Heart left ventricle (tissue), 16 donors: ENCODE results near the gene TRPC3. TPM values are rescaled to one million over a fixed set of nuclear protein-coding genes. Genes with fewer than 3 reads are reported as not detected.

Experiments used
- ATAC-seq, 4 donors: fragments of 200-7000 bp; cut with Tn5 transposase; one replicate each; pipeline ENCODE4 v1.9.1; 2020 to 2022; ENCODE audit warnings: moderate library complexity in 4 of 4, mild to moderate bottlenecking in 3 of 4, moderate number of reproducible peaks in 1 of 4
- DNase-seq, 5 donors: peaks; one replicate each; pipeline ENCODE4 v3.0.0-alpha.2; 2020
- H3K27ac ChIP-seq, 12 donors: fragments of 200-600 bp; sonication (generic) in 4 of 12; one replicate each; pipeline versions ENCODE4 v1.5.0 to v1.8.0; 2016 to 2022; ENCODE audit warnings: mild to moderate bottlenecking in 2 of 12
- H3K27me3 ChIP-seq, 9 donors: fragments of 200-600 bp; sonication (generic) in 2 of 9; one replicate each; pipeline versions ENCODE4 v1.5.1 to v1.8.0; 2016 to 2022; ENCODE audit warnings: mild to moderate bottlenecking in 3 of 9
- H3K36me3 ChIP-seq, 9 donors: fragments of 200-600 bp; sonication (generic) in 2 of 9; one replicate each; pipeline versions ENCODE4 v1.5.0 to v1.8.0; 2018 to 2022; ENCODE audit warnings: mild to moderate bottlenecking in 2 of 9
- H3K4me1 ChIP-seq, 12 donors: fragments of 200-600 bp; sonication (generic) in 4 of 12; one replicate each; pipeline versions ENCODE4 v1.5.0 to v1.8.0; 2016 to 2022; ENCODE audit warnings: mild to moderate bottlenecking in 3 of 12
- H3K4me3 ChIP-seq, 12 donors: fragments of 200-600 bp; sonication (generic) in 4 of 12; one replicate each; pipeline versions ENCODE4 v1.5.0 to v1.8.0; 2017 to 2022; ENCODE audit warnings: mild to moderate bottlenecking in 9 of 12, moderate library complexity in 4 of 12
- H3K9me3 ChIP-seq, 12 donors: fragments of 200-600 bp; sonication (generic) in 4 of 12; one replicate each; pipeline versions ENCODE4 v1.5.0 to v1.8.0; 2016 to 2022; ENCODE audit warnings: mild to moderate bottlenecking in 1 of 12
- POLR2A ChIP-seq, 2 donors: fragments of 450-650 bp; IDR thresholded peaks; one replicate each; pipeline ENCODE4 v1.6.1; 2017; ENCODE audit warnings: antibody characterized with exemption in 2 of 2, mild to moderate bottlenecking in 2 of 2, moderate library complexity in 2 of 2
- WGBS, 4 donors: extraction: QIAGEN DNeasy Blood & Tissue Kit in 2 of 4; methylation state at CpG; one replicate each; pipeline versions ENCODE4 v1.1.5 to v1.1.7; 2013 to 2018; 5-methylcytosine and 5-hydroxymethylcytosine counted together
- intact Hi-C, 10 donors: fragments of 100-400 bp; cut with DNase I; formaldehyde crosslinking; loops; one replicate each; pipeline versions ENCODE4 v1.11.1 to v1.14.2; 2022
- polyA plus RNA-seq, 2 donors: library from polyadenylated mRNA; stranded (reverse); fragments of 200-250 nt; gene quantifications; one replicate each; pipeline ENCODE4 v1.2.3, GENCODE V29; 2013
- total RNA-seq, 9 donors: library from RNA; depleted of rRNA in 2 of 9; stranded (reverse); fragments of >200 nt in 2 of 9; fragmentation: NEBNext Ultra II Directional in 3 of 9; extraction: Animal tissue kit (Norgen Biotek cat#: 25700) in 3 of 9; gene quantifications; one replicate each; pipeline versions ENCODE4 v1.1.0 to v1.2.4, GENCODE V29; 2016 to 2023
- TF ChIP-seq, protein P1 (sequence below), 12 donors: fragments of 200-600 bp; sonication (generic) in 4 of 12; IDR thresholded peaks; one replicate each; pipeline versions ENCODE4 v1.5.0 to v1.8.0; 2018 to 2022; ENCODE audit warnings: antibody characterized with exemption in 12 of 12, mild to moderate bottlenecking in 5 of 12
- donor health status: ischemic (EF 13 %, LVEDD 7.1; RV severe dilation, severe dysfunction).
- donor health status: healthy with polysubstance abuse.
- donor health status: DM: no; HTN: yes; CAD: no.
- donor health status: DM: no; HTN: no; CAD: no.
- donor health status: ischemic (EF 25% LVEDD 6.9; RV normal size, moderate dysfunction).
- donor health status: ischemic (EF 25% LVEDD 5.7; RV mildly dilated, moderate dysfunction).
- donor health status: healthy.
- donor health status: DM: yes; HTN: yes; CAD: no.
- donor health status: ischemic (EF 35%, LVEDD 5.7; RV mildly dilated, moderate dysfunction).
- donor health status: nonischemic (EF 11% LVEDD 7.7; RV severe dilation, severe dysfunction).
- donor health status: DM: yes; HTN: yes; CAD: no.
- donor health status: PGD.
- donor health status: ischemic (EF 29% LVEDD 5.4; RV normal size, mild dysfunction).
- donor health status: nonischemic (EF 23%, LVEDD 6.1; RV moderate dilation, normal function).

TRPC3 gene
- total and polyA plus RNA-seq, 11 donors = 0.06 to 0.29 (median 0.15) TPM; not detected in 1

DNA sequence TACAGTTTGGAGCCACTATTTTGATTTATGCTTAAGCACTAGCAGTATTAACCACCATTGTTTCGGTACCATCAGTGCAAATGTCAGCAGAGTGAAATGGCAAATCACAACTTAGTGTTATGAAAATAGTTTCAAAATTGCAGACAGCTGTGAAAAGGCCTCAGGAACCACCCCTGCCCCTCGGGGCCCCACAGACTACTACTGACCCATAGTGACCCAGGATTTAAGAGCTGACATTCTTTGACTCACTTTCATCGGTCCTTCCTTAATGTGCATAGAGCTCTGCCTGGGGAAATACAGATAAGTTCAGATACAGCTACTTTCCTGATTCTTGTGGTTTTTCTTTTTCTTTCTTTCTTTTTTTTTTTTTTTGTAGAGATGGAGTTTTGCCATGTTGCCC lies 78.3 kb downstream of the TRPC3 start:
- Histone ChIP-seq H3K4me1 (peaks cover 0 to 11% (median 2%) of the 10 kb centered on the region in 12 donors), H3K4me3 (no peak overlapping the region), H3K27ac (no peak overlapping the region), H3K27me3 (peaks cover 0 to 20% (median 0%) of the 10 kb centered on the region in 9 donors), H3K36me3 (no peaks in the 10 kb centered on the region), H3K9me3 (no peaks in the 10 kb centered on the region)
- DNase-seq (no peak), ATAC-seq (no peak)
- TF ChIP-seq, protein P1, sequence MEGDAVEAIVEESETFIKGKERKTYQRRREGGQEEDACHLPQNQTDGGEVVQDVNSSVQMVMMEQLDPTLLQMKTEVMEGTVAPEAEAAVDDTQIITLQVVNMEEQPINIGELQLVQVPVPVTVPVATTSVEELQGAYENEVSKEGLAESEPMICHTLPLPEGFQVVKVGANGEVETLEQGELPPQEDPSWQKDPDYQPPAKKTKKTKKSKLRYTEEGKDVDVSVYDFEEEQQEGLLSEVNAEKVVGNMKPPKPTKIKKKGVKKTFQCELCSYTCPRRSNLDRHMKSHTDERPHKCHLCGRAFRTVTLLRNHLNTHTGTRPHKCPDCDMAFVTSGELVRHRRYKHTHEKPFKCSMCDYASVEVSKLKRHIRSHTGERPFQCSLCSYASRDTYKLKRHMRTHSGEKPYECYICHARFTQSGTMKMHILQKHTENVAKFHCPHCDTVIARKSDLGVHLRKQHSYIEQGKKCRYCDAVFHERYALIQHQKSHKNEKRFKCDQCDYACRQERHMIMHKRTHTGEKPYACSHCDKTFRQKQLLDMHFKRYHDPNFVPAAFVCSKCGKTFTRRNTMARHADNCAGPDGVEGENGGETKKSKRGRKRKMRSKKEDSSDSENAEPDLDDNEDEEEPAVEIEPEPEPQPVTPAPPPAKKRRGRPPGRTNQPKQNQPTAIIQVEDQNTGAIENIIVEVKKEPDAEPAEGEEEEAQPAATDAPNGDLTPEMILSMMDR (IDR thresholded peaks at IDR 0.05) = no peak
- no peak for TF ChIP-seq POLR2A (IDR thresholded peaks at IDR 0.05)
- WGBS, 4 donors = 54 to 60% (median 56%) methylated on average over 3 of the region's 3 CpGs
- intact Hi-C loops = loop anchor here in 1 of 10 donors (5.0 kb wide), 1 partner anchor 71 kb away; the partner anchor contains the start of gene EXOSC9

- 0 to 1% (median 0%) methylated on average over 27 to 58 of the region's 58 CpGs for WGBS, 4 donors
- intact Hi-C loops = loop anchor here in 2 of 10 donors (2.0 to 5.0 kb wide), 2 partner anchors 45 to 68 kb away; partner anchors contain the start of gene EXOSC9 (in 1 of the 2)
- peak within 1 kb of the TSS; percentile 59 to 96 (median 84) for H3K4me3 ChIP-seq
- peaks cover 0 to 4% (median 0%) of the 10 kb centered on the region in 9 donors for H3K27me3 ChIP-seq
- peaks cover 0 to 5% (median 0%) of the 10 kb centered on the region in 12 donors for H3K9me3 ChIP-seq
- H3K4me1 ChIP-seq = peaks cover 0 to 11% (median 2%) of the 10 kb centered on the region in 12 donors
- TF ChIP-seq POLR2A (IDR thresholded peaks at IDR 0.05) = peak in 1 of 2 donors; percentile 83
- TF ChIP-seq, protein P1 (IDR thresholded peaks at IDR 0.05) = no peak
- DNase-seq = peak; percentile 97 to 99 (median 98)
- H3K27ac ChIP-seq = peak within 1 kb of the TSS; percentile 26 to 93 (median 84)
- ATAC-seq = peak; percentile 99 to 100 (median 100)
- H3K36me3 ChIP-seq = peaks cover 0 to 23% (median 8%) of the 10 kb centered on the region in 9 donors
These were observed 81.7 kb downstream of the TRPC3 start, which contains the start of gene BBS7 for GRCh38 chr4:121869841-121870822. Gene BBS7, minus strand, starts transcription at chr4:121870474. Its CDS starts 161 bp downstream, at chr4:121870313.

DNA sequence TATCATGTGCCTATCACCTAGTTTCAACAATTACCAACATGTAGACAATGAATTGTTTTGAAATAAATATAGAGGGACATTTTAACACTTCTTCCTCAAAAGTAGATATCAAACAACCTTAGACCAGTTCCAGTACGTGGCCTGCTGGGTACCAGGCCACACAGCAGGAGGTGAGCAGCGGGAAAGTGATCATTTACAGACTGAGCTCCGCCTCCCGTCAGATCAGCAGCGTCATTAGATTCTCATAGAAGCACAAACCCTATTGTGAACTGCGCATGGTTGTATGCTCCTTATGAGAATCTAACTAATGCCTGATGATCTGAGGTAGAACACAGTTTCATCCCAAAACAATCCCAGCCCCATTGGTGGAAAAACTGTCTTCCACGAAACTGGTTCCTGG lies 88.1 kb downstream of the TRPC3 start:
- H3K4me3 ChIP-seq = no peak overlapping the region
- ATAC-seq (no peak), DNase-seq (no peak)
- H3K9me3 ChIP-seq = peaks cover 0 to 5% (median 0%) of the 10 kb centered on the region in 12 donors
- H3K27me3 ChIP-seq = no peaks in the 10 kb centered on the region
- no peak overlapping the region for H3K27ac ChIP-seq
- intact Hi-C loops = no loop called here
- TF ChIP-seq POLR2A (IDR thresholded peaks at IDR 0.05) = no peak
- TF ChIP-seq, protein P1 (IDR thresholded peaks at IDR 0.05) = no peak
- H3K36me3 ChIP-seq = peaks cover 0 to 72% (median 48%) of the 10 kb centered on the region in 9 donors
- WGBS, 4 donors = 83 to 89% (median 85%) methylated on average over 7 of the region's 7 CpGs
- H3K4me1 ChIP-seq = no peaks in the 10 kb centered on the region

GRCh38 chr4:121861426-121861825 lies 90.4 kb downstream of the TRPC3 start:
- H3K27ac ChIP-seq = no peak overlapping the region
- DNase-seq (no peak), ATAC-seq (no peak)
- no peaks in the 10 kb centered on the region for H3K27me3 ChIP-seq
- H3K4me1 ChIP-seq = no peaks in the 10 kb centered on the region
- intact Hi-C loops = no loop called here
- WGBS, 4 donors = 84 to 97% (median 94%) methylated on average over 2 of the region's 2 CpGs
- TF ChIP-seq, protein P1 (IDR thresholded peaks at IDR 0.05) = no peak
- TF ChIP-seq POLR2A (IDR thresholded peaks at IDR 0.05) = no peak
- no peaks in the 10 kb centered on the region for H3K9me3 ChIP-seq
- no peak overlapping the region for H3K4me3 ChIP-seq
- H3K36me3 ChIP-seq = peaks cover 0 to 75% (median 52%) of the 10 kb centered on the region in 9 donors
